ENCODE results near the gene OSBP2.
A peak's percentile ranks its signal among the peaks of the same experiment; 100 is the strongest.
"Not testable (repeated sequence)": the region's sequence is repeated elsewhere in the genome, so short reads cannot be mapped to it uniquely, and the experiment has no call there.

Gene OSBP2

GRCh38 chr22:30679895-30680690, 14.6 kb upstream of the OSBP2 start:
- DNase-seq = not testable (repeated sequence)

GRCh38 chr22:30680991-30681770, 13.5 kb upstream of the OSBP2 start:
- no peak for DNase-seq

- DNase-seq = no peak
Measured at GRCh38 chr22:30681831-30682230, 12.8 kb upstream of the OSBP2 start.

GRCh38 chr22:30685178-30685577, 9.5 kb upstream of the OSBP2 start:
- DNase-seq = no peak

GRCh38 chr22:30687358-30687757, 7.3 kb upstream of the OSBP2 start:
- no peak for DNase-seq

GRCh38 chr22:30689622-30690021, 5.1 kb upstream of the OSBP2 start:
- DNase-seq = no peak

DNA sequence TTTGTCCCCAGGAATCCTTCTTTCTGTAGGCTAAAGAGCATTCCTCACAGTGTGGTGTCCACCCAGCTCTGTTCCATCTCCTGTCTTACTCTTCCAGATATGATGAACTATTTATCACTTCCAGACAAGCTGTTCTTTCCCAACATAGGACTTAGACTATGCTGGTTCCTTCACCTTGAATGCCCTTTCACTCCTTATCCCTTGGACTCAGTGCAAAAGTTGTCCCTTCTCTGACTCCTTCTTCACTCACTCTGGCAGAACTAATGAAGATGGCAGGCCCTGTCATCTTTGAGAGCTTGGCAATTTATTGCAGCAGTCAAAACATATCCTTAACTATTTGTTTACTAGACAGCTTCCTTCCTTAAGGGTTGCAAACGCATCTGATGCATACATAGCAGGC, 3.5 kb upstream of the OSBP2 start:
- DNase-seq = no peak

GRCh38 chr22:30694171-30694639, 469 bp upstream of the OSBP2 start:
- DNase-seq = peak; percentile 46 to 54

DNA sequence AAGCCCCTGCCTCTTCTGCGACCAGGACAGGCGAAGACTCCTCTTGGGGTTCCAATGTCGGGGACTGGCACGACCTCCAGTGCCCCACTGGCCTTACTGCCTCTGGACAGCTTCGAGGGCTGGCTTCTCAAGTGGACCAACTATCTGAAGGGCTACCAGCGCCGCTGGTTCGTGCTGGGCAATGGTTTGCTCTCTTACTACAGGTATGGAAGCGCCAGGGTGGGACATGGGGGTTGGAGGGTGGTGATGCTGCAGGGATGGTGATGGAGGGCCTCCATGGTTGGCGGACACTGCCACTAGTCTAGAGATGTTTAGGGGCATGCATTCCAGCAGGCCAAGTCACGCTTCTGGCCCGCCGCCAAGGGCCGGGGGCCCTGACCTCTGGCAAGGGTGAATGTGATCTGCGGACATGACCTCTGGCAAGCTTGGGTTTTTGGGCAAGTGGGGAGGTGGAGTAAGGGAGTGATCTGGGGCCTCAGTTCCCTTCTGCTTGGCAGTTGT, 727 bp downstream of the OSBP2 start:
- no peak for DNase-seq

- no peak for DNase-seq
Measured at GRCh38 chr22:30695871-30696655, 1.4 kb downstream of the OSBP2 start.

GRCh38 chr22:30697975-30698374, 3.3 kb downstream of the OSBP2 start:
- no peak for DNase-seq

GRCh38 chr22:30701872-30702271, 7.2 kb downstream of the OSBP2 start:
- DNase-seq = no peak

DNA sequence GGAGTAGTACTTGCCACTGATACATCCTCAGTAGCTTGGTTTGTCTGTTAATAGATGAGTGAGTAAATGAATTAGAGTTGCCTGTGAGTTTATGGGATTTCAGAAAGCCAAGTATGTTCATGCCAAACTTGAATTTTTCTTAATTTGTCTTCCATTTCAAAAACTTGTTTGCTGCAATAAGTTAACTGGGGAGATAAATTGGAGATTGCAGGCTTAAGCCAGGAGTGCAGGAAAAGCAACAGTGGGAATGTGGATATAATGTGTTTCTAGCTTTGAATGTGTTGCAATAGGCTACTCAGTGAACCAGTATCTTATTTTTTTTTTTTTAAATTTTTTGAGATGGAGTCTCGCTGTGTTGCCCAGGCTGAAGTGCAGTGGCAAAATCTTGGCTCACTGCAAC, 8.2 kb downstream of the OSBP2 start:
- DNase-seq = no peak

DNA sequence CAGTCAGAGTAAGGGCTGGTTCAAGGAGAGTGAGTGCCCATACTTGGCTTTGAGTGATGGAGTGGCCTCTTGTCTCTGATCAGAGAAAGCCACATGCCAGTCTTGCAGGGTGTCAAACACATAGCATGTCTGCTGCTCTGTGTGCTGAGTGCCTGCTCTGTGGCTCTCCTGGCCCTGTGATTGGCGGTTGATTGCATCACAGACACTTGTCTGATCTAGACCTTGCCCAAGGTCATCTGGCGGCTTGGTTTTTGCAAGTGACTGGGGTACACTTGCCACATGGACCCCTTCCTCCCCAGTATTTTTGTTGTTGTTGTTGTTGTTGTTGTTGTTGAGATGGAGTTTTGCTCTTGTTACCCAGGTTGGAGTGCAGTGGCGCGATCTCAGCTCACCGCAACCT, 10.3 kb downstream of the OSBP2 start:
- no peak for DNase-seq

DNA sequence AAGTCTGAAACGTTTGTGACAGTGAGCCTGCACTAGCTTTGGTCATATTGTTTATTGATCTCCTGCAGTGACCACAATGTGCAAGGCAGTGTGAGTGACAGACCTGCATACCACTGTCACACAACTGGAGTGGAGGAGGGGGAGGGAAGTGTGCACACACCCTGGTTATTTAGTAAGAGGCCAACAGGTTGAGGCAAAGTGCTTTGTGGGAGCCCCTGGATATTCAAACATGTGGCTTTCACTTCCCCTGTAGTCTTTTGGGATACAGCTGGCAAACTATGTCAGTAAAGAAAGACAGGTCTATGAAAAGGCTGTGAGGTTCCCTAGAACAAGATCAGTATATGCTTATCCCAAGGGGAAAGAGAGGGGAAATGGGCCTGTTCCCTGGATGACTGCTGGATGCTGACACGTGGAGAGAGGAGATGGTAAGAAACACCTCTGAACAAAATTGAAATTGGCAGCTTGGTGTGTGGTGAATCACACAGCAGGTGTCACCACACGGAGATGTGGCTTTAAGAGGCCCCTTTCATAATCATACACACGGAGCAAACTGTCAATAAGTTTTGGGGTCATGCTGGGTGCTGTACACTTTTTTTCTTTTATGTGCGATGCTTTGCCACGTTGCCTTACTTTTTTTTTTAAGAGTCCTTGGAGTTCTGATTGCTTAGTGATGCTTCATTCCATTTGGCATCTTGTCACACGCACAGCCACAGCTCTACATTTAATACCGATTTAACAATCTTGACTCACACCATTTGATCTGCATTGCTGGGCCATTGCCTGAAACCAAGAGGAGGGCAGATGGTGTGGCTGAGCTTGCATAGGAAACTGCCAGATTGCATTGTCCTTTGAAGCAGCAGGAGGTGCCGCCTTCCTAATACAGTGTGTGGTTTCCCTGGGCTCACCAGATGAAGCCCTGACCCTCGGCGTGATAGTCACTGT, 11.3 kb downstream of the OSBP2 start:
- no peak for DNase-seq

DNA sequence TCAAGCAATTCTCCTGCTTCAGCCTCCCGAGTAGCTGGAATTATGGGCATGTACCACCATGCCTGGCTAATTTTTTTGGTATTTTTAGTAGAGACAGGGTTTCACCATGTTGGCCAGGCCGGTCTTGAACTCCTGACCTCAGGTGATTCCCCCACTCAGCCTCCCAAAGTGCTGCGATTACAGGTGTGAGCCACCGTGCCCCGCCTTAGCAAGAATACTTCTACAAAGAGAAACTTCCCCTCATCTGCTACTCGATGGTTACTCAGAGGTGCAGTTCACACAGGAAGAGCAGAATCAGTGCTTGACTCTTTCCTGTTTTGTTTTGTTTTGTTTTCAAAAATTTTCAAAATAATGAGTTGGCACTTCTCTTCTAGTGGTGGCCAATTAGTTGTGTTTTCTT, 15.3 kb downstream of the OSBP2 start:
- DNase-seq = not testable (repeated sequence)

DNA sequence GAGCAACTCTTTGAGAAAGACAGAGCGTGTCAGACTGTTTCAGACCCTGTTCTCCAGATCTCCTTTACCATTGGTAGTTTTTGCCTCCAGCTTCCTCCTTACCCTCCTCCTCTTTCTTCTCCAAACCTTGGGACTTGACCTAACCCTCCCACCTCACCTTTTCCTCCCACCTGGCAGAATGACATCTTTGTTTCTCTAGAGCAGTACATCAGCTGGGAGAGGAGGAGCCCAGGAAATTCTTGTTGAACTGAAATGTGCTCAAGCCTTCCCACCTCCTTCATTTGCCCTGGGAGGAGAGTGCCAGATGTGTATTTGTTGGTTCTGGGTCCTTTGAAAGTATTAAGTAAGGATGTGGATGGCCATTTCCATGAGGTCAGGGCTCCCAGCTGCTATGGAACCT, 17.4 kb downstream of the OSBP2 start:
- DNase-seq = no peak

DNA sequence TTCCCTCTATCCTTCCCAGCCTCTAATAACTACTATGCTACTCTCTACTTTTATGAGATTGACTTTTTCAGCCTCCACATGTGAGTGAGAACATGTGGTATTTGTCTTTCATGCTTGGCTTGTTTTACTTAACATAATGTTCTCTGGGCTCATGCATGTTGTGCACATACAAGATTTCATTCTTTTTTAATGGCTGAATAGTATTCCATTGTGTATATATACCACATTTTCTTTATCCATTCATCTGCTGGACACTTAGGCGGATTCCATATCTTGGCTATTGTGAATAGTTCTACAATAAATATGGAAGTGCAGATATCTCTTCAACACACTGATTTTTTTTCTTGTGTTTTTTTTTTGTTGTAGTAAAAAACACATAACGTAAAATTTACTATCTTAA, 19.4 kb downstream of the OSBP2 start:
- DNase-seq = no peak

GRCh38 chr22:30717331-30717921, 22.8 kb downstream of the OSBP2 start:
- no peak for DNase-seq

DNA sequence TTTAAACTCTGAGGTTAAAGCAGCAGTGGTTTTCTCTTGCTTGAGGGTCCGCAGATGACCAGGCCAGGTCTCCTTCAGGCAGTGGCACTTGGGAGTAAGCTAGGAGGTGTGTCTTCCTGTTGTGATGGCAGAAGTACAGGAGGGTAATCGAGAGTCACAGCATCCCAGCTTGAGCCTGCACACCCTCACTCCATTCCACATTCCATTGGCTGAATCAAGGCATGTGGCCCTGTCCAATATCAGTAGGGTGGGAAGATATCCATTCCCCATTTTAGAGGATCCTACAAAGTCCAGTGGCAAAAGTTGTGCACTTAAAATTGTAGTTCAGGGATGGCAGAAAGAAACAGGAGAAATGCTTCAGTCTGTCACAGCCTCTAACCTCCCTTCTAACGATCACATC, 23.3 kb downstream of the OSBP2 start:
- no peak for DNase-seq

GRCh38 chr22:30718491-30718890, 23.8 kb downstream of the OSBP2 start:
- DNase-seq = no peak

DNA sequence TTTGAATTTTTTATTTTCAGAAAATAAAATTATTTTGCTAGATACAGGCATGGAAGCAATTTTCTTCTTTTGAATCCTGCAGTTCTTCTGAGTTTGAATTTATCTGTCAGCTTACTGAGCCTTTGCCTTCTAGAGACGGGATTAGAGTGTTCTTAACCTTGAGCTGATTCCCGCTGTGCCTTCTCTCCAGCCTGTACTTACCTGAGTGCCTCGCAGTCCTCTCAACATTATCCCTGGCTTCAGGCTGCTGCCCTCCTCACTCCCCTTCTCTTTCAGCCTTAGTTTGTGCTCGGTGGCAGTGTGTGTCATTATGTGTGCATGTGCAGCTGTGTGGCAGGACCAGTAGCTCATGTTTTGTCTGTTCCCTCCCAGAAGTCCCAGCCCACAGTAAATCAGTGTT, 24.3 kb downstream of the OSBP2 start:
- DNase-seq = no peak

Measured in hippocampal formation (tissue), 2 donors.